DND-41 (cell line): ENCODE measurements around the gene TOMM7.

Experiments
- ATAC-seq: fragments of 200-7000 bp; cut with Tn5 transposase; 3 replicates; pipeline ENCODE4 v1.9.1; 2021; ENCODE audit warnings: low read depth; ENCODE audit not compliant: insufficient read depth
- DNase-seq: peaks from one replicate; pipeline ENCODE4 v3.0.0-alpha.2; 2020
- H2AFZ ChIP-seq: 2 replicates; pipeline ENCODE4 v1.6.0; 2012; ENCODE audit warnings: low read depth, low read length
- H3K27ac ChIP-seq: 2 replicates; pipeline ENCODE4 v1.5.1; 2012; ENCODE audit warnings: low read length, inconsistent platforms
- H3K27me3 ChIP-seq: fragments of 200-600 bp; sonication (generic); 2 replicates; pipeline ENCODE4 v1.6.0; 2012; ENCODE audit warnings: low read length, mild to moderate bottlenecking, inconsistent platforms; ENCODE audit not compliant: insufficient read depth, poor library complexity
- H3K36me3 ChIP-seq: 2 replicates; pipeline ENCODE4 v1.5.1; 2012; ENCODE audit warnings: low read length, inconsistent platforms; ENCODE audit not compliant: insufficient read depth
- H3K4me1 ChIP-seq: 2 replicates; pipeline ENCODE4 v1.5.1; 2012; ENCODE audit warnings: mild to moderate bottlenecking, low read length; ENCODE audit not compliant: insufficient read depth
- H3K4me2 ChIP-seq: 2 replicates; pipeline ENCODE4 v1.6.0; 2012; ENCODE audit warnings: mild to moderate bottlenecking, moderate library complexity, low read length, inconsistent platforms; ENCODE audit not compliant: insufficient read depth
- H3K4me3 ChIP-seq, 2 experiments: fragments of 200-600 bp in 1 of 2; shearing (Covaris generic) in 1 of 2; 2 replicates each; pipeline ENCODE4 v1.5.1; 2012 to 2016; ENCODE audit warnings: inconsistent platforms in 2 of 2, low read length in 2 of 2, mild to moderate bottlenecking in 2 of 2, low read depth in 1 of 2, moderate library complexity in 1 of 2
- H3K79me2 ChIP-seq: 2 replicates; pipeline ENCODE4 v1.6.0; 2012; ENCODE audit warnings: low read length, inconsistent platforms; ENCODE audit not compliant: insufficient read depth
- H3K9ac ChIP-seq: 2 replicates; pipeline ENCODE4 v1.6.0; 2012; ENCODE audit warnings: low read depth, mild to moderate bottlenecking, inconsistent platforms, low read length, moderate library complexity
- H3K9me3 ChIP-seq: 2 replicates; pipeline ENCODE4 v1.5.1; 2012; ENCODE audit warnings: low read length, moderate library complexity, mild to moderate bottlenecking, inconsistent platforms; ENCODE audit not compliant: insufficient read depth, severe bottlenecking
- H4K20me1 ChIP-seq: 2 replicates; pipeline ENCODE4 v1.6.0; 2012; ENCODE audit warnings: low read length; ENCODE audit not compliant: insufficient read depth
- EZH2 ChIP-seq: IDR thresholded peaks from 3 replicates; pipeline ENCODE4 v1.6.1; 2012; ENCODE audit warnings: borderline replicate concordance, low read depth, mild to moderate bottlenecking, moderate library complexity, low read length, inconsistent platforms; ENCODE audit not compliant: severe bottlenecking
- TF ChIP-seq, protein P1 (sequence below): IDR thresholded peaks from 2 replicates; pipeline ENCODE4 v1.5.1; 2012; ENCODE audit warnings: borderline replicate concordance, low read length, moderate library complexity, mild to moderate bottlenecking; ENCODE audit not compliant: poor library complexity, severe bottlenecking; ENCODE audit errors: extremely low read depth

Gene TOMM7

GRCh38 chr7:22776964-22777363, 45.7 kb downstream of the TOMM7 start:
- ATAC-seq (no peak), DNase-seq (no peak)
- no peak for TF ChIP-seq EZH2
- TF ChIP-seq, protein P1, sequence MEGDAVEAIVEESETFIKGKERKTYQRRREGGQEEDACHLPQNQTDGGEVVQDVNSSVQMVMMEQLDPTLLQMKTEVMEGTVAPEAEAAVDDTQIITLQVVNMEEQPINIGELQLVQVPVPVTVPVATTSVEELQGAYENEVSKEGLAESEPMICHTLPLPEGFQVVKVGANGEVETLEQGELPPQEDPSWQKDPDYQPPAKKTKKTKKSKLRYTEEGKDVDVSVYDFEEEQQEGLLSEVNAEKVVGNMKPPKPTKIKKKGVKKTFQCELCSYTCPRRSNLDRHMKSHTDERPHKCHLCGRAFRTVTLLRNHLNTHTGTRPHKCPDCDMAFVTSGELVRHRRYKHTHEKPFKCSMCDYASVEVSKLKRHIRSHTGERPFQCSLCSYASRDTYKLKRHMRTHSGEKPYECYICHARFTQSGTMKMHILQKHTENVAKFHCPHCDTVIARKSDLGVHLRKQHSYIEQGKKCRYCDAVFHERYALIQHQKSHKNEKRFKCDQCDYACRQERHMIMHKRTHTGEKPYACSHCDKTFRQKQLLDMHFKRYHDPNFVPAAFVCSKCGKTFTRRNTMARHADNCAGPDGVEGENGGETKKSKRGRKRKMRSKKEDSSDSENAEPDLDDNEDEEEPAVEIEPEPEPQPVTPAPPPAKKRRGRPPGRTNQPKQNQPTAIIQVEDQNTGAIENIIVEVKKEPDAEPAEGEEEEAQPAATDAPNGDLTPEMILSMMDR, result no peak

DNA sequence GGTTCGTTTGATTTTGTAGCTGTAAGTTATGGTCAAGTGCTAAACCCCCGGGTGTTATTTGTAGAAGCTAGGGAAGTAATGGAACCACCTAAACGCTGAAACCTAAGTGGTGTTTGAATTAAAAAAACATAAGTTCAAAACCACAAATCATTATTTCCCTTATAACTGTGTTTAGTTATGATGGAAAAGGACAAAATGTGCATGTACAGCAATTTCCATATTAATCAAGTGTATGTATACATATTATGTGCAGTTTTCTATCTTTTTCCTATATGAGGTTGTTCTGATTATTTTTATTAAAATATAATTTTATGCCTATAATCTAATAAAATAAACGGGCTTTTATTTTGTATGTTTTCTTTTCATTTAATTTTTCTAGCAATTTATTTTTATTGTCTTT, 49.8 kb downstream of the TOMM7 start:
- Histone ChIP-seq H2AFZ (no peak overlapping the region), H3K9ac (no peak overlapping the region), H3K4me3 (no peak overlapping the region), H3K4me1 (no peaks in the 10 kb centered on the region), H3K27me3 (peaks cover 3% of the 10 kb centered on the region), H3K27ac (no peak overlapping the region), H3K4me2 (no peak overlapping the region), H4K20me1 (no peaks in the 10 kb centered on the region), H3K36me3 (no peaks in the 10 kb centered on the region), H3K9me3 (no peaks in the 10 kb centered on the region), H3K79me2 (no peaks in the 10 kb centered on the region)
- TF ChIP-seq EZH2, result no peak
- TF ChIP-seq, protein P1, result no peak
- DNase-seq, result no peak
- no peak for ATAC-seq

More at GRCh38 chr7:22776964-22777363, 45.7 kb downstream of the TOMM7 start:
- H4K20me1 ChIP-seq, result no peaks in the 10 kb centered on the region
- no peaks in the 10 kb centered on the region for H3K36me3 ChIP-seq
- H3K27ac ChIP-seq, result no peak overlapping the region
- H3K9me3 ChIP-seq, result no peaks in the 10 kb centered on the region
- H3K4me3 ChIP-seq, result no peak overlapping the region
- H3K4me1 ChIP-seq, result no peaks in the 10 kb centered on the region
- no peaks in the 10 kb centered on the region for H3K27me3 ChIP-seq
- H3K9ac ChIP-seq, result no peak overlapping the region
- H2AFZ ChIP-seq, result no peak overlapping the region
- no peak overlapping the region for H3K4me2 ChIP-seq
- no peaks in the 10 kb centered on the region for H3K79me2 ChIP-seq

DNA sequence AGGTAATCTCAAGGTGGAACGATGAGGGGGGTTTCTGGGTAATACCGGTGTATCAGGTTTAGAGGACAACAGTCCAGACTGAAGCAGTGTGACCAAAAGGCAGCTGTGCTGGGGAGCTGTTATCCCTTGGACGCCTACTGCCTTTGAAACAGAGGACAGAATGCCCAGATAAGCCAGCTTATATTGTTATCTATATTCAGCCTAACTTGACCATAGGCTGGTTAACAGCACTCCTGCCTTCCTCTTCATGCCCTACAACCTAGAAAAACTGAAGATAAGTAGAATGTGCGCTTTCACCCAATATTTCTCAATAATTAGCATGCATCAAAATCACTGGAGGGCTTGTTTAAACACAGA, 50.8 kb downstream of the TOMM7 start:
- Histone ChIP-seq H3K4me3 (no peak overlapping the region), H3K9me3 (no peaks in the 10 kb centered on the region), H3K4me2 (no peak overlapping the region), H3K27ac (no peak overlapping the region), H3K4me1 (no peaks in the 10 kb centered on the region), H4K20me1 (no peaks in the 10 kb centered on the region), H3K27me3 (peaks cover 3% of the 10 kb centered on the region), H3K79me2 (no peaks in the 10 kb centered on the region), H2AFZ (no peak overlapping the region), H3K36me3 (no peaks in the 10 kb centered on the region), H3K9ac (no peak overlapping the region)
- no peak for ATAC-seq
- no peak for DNase-seq
- TF ChIP-seq, protein P1, result no peak
- TF ChIP-seq EZH2, result no peak

DNA sequence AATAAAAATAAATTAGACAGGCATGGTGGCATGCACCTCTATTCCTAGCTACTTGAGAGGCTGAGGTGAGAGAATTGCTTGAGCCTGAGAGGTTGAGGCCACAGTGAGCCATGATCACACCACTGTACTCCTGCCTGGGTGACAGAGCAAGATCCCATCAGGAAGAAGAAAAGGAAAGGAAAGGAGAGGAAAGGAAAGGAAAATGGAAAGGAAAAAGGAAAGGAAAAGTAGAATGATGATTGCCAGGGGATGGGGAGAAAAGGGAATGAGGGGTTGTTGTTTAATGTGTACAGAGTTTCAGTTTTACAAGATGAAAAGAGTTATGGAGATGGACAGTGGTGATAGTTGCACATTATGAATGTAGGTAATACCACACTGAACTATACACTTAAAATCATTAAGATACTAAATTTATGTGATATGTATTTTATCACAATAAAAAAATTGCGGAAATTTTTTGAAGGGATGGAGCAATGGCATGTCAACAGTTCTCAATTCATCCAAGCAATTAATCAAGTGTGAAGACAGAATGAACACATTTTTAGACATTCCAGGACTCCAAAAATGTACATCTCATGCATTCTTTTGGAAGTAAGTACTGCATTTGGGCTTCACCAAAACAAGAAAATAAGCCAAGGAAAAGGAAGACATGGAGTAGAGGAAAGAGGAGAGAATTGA, 51.3 kb downstream of the TOMM7 start:
- Histone ChIP-seq H4K20me1 (no peaks in the 10 kb centered on the region), H3K4me2 (no peak overlapping the region), H3K36me3 (no peaks in the 10 kb centered on the region), H3K27ac (no peak overlapping the region), H3K9me3 (no peaks in the 10 kb centered on the region), H3K27me3 (peaks cover 8% of the 10 kb centered on the region), H3K9ac (no peak overlapping the region), H2AFZ (no peak overlapping the region; the same call in 1 of the 2 replicates), H3K4me1 (no peaks in the 10 kb centered on the region), H3K4me3 (no peak overlapping the region), H3K79me2 (no peaks in the 10 kb centered on the region)
- TF ChIP-seq EZH2, result no peak
- TF ChIP-seq, protein P1, result no peak
- DNase-seq (no peak), ATAC-seq (no peak)
